CD14-positive monocyte (primary cell): ENCODE data around the gene PARP16. TPM values are rescaled to one million over a fixed set of nuclear protein-coding genes. Genes with fewer than 3 reads are reported as not detected.

ENCODE experiments used
- DNase-seq, 3 donors: peaks; one replicate each; pipeline ENCODE4 v3.0.0-alpha.2; 2011 to 2022
- H2AFZ ChIP-seq: 2 replicates; pipeline ENCODE4 v1.6.0; 2012; ENCODE audit warnings: mild to moderate bottlenecking, low read depth, low read length, inconsistent platforms; ENCODE audit not compliant: insufficient read depth, poor library complexity, severe bottlenecking
- H3K27ac ChIP-seq, 2 donors: 1 replicate in 1 of 2; 2 replicates in 1 of 2; pipeline ENCODE4 v1.5.1; 2012 to 2013; ENCODE audit warnings: low read length in 2 of 2, control low read depth in 1 of 2, inconsistent platforms in 1 of 2, low read depth in 1 of 2, mild to moderate bottlenecking in 1 of 2
- H3K27me3 ChIP-seq, 2 donors: one replicate each; pipeline versions ENCODE4 v1.6.0 to v1.6.1; 2011 to 2013; ENCODE audit warnings: low read length in 2 of 2; ENCODE audit not compliant: control insufficient read depth in 2 of 2, insufficient read depth in 2 of 2
- H3K36me3 ChIP-seq, 2 donors: replicated peaks in 1 of 2; 1 replicate in 1 of 2; 2 replicates in 1 of 2; pipeline versions ENCODE4 v1.5.1 to v1.6.1; 2012 to 2013; ENCODE audit warnings: low read length in 2 of 2, control low read depth in 1 of 2, inconsistent platforms in 1 of 2, mild to moderate bottlenecking in 1 of 2; ENCODE audit not compliant: insufficient read depth in 2 of 2, control insufficient read depth in 1 of 2
- H3K4me1 ChIP-seq, 2 donors: 1 replicate in 1 of 2; 2 replicates in 1 of 2; pipeline versions ENCODE4 v1.5.1 to v1.6.1; 2012 to 2013; ENCODE audit warnings: low read length in 2 of 2, control low read depth in 1 of 2, inconsistent platforms in 1 of 2, mild to moderate bottlenecking in 1 of 2, moderate library complexity in 1 of 2; ENCODE audit not compliant: insufficient read depth in 2 of 2, control insufficient read depth in 1 of 2
- H3K4me2 ChIP-seq: replicated peaks from 2 replicates; pipeline ENCODE3; 2012; ENCODE audit warnings: low read length, moderate library complexity, mild to moderate bottlenecking; ENCODE audit not compliant: poor library complexity, severe bottlenecking; ENCODE audit errors: extremely low read depth
- H3K4me3 ChIP-seq, 3 experiments: fragments of 200-600 bp in 1 of 3; sonication (generic) in 1 of 3; replicated peaks in 1 of 3; 1 replicate in 2 of 3; 2 replicates in 1 of 3; pipeline ENCODE4 v1.5.1; 2011 to 2013; ENCODE audit warnings: low read length in 3 of 3, mild to moderate bottlenecking in 3 of 3, control low read depth in 2 of 3, low read depth in 2 of 3, inconsistent platforms in 1 of 3, moderate library complexity in 1 of 3
- H3K79me2 ChIP-seq: 2 replicates; pipeline ENCODE4 v1.6.0; 2012; ENCODE audit warnings: mild to moderate bottlenecking, control low read depth, inconsistent platforms, low read length, moderate library complexity; ENCODE audit not compliant: insufficient read depth
- H3K9ac ChIP-seq: 2 replicates; pipeline ENCODE4 v1.6.0; 2017; ENCODE audit warnings: low read length, mild to moderate bottlenecking; ENCODE audit not compliant: insufficient read depth, poor library complexity, severe bottlenecking
- H3K9me3 ChIP-seq, 2 donors: replicated peaks in 1 of 2; 1 replicate in 1 of 2; 2 replicates in 1 of 2; pipeline versions ENCODE4 v1.5.1 to v1.6.1; 2012 to 2013; ENCODE audit warnings: low read length in 2 of 2, control low read depth in 1 of 2; ENCODE audit not compliant: control insufficient read depth in 1 of 2, insufficient read depth in 1 of 2
- H4K20me1 ChIP-seq: 2 replicates; pipeline ENCODE4 v1.6.0; 2012; ENCODE audit warnings: mild to moderate bottlenecking, low read length, control low read depth, moderate library complexity; ENCODE audit not compliant: insufficient read depth
- H3K27ac Mint-ChIP-seq, 7 donors: one replicate each; pipeline ENCODE4 v1.8.0; 2020; ENCODE audit warnings: mild to moderate bottlenecking in 7 of 7, mixed read lengths in 7 of 7, moderate library complexity in 6 of 7, inconsistent platforms in 2 of 7
- H3K27me3 Mint-ChIP-seq, 3 donors: one replicate each; pipeline ENCODE4 v1.8.0; 2021 to 2022; ENCODE audit warnings: low read depth in 3 of 3, mild to moderate bottlenecking in 3 of 3, mixed read lengths in 3 of 3, moderate library complexity in 3 of 3, inconsistent platforms in 1 of 3
- H3K36me3 Mint-ChIP-seq, 2 donors: one replicate each; pipeline ENCODE4 v1.8.0; 2020; ENCODE audit warnings: mixed read lengths in 2 of 2, inconsistent platforms in 1 of 2, mild to moderate bottlenecking in 1 of 2
- H3K4me1 Mint-ChIP-seq: one replicate; pipeline ENCODE4 v1.8.0; 2020; ENCODE audit warnings: mild to moderate bottlenecking, mixed read lengths
- H3K4me3 Mint-ChIP-seq, 2 donors: one replicate each; pipeline ENCODE4 v1.8.0; 2020; ENCODE audit warnings: mild to moderate bottlenecking in 2 of 2, mixed read lengths in 2 of 2, moderate library complexity in 1 of 2
- H3K9me3 Mint-ChIP-seq, 7 donors: one replicate each; pipeline ENCODE4 v1.8.0; 2020 to 2022; ENCODE audit warnings: mixed read lengths in 7 of 7, mild to moderate bottlenecking in 6 of 7, moderate library complexity in 6 of 7, inconsistent platforms in 2 of 7
- WGBS: methylation state at CpG from one replicate; pipeline ENCODE4 v1.1.5; 2013; ENCODE audit warnings: missing lambda C conversion rate; ENCODE audit not compliant: insufficient coverage; 5-methylcytosine and 5-hydroxymethylcytosine counted together
- intact Hi-C, 2 donors: fragments of 100-400 bp; cut with micrococcal nuclease; formaldehyde crosslinking; loops; one replicate each; pipeline versions ENCODE4 v1.15.0 to v1.15.1; 2023
- polyA plus RNA-seq, 3 donors: library from polyadenylated mRNA; depleted of rRNA in 1 of 3; unstranded in 2 of 3; stranded (reverse) in 1 of 3; fragments of 300-500 nt in 2 of 3; fragments of >200 nt in 1 of 3; fragmentation: Illumina TruSeq in 2 of 3; gene quantifications; 1 replicate in 2 of 3; 2 replicates in 1 of 3; pipeline ENCODE4 v1.2.3, GENCODE V29; 2012 to 2021
- TF ChIP-seq, protein P1 (sequence below): fragments of 200-600 bp; IDR thresholded peaks from one replicate; pipeline ENCODE4 v1.8.0; 2022; ENCODE audit warnings: antibody characterized with exemption, mild to moderate bottlenecking

The PARP16 gene
- polyA plus RNA-seq, 3 donors: 4.8 to 6.9 (median 5.7) TPM

DNA sequence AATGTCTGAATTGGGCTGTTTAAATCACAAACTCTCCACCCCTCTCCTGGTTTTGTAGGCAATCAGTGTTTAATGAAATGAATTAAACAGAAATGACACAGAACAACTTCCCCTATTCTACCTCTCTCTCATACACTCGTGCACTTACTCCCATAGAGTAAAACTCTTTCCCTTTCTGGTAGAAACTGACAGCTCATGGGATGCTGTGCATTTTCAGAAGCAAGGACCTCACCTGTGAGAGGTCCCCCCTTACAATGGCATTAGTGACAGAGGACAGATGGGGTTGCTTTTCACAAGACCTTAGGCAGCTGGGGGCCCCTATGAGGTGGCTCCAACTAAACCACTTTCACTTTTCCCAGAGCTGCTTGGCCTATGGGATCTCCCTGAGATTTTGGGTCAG lies 31.9 kb downstream of the PARP16 start:
- Mint-ChIP-seq H3K4me1 (peaks cover 6% of the 10 kb centered on the region), H3K27me3 (peaks cover 0 to 3% (median 0%) of the 10 kb centered on the region in 3 donors), H3K27ac (peak overlapping the region in 3 of 7 donors; percentile 2 to 41 (median 15)), H3K36me3 (peaks cover 26 to 27% of the 10 kb centered on the region in 2 donors), H3K9me3 (no peaks in the 10 kb centered on the region), H3K4me3 (no peak overlapping the region)
- peaks cover 0 to 7% of the 10 kb centered on the region in 2 donors for H3K4me1 ChIP-seq
- peaks cover 2 to 22% of the 10 kb centered on the region in 2 donors for H3K36me3 ChIP-seq
- no CpG with 5 or more reads among the region's 1 CpG for WGBS
- no peak overlapping the region for H3K27ac ChIP-seq
- DNase-seq: no peak
- H3K4me2 ChIP-seq: peak overlapping the region; percentile 20
- H2AFZ ChIP-seq: peak overlapping the region; percentile 35
- TF ChIP-seq, protein P1, sequence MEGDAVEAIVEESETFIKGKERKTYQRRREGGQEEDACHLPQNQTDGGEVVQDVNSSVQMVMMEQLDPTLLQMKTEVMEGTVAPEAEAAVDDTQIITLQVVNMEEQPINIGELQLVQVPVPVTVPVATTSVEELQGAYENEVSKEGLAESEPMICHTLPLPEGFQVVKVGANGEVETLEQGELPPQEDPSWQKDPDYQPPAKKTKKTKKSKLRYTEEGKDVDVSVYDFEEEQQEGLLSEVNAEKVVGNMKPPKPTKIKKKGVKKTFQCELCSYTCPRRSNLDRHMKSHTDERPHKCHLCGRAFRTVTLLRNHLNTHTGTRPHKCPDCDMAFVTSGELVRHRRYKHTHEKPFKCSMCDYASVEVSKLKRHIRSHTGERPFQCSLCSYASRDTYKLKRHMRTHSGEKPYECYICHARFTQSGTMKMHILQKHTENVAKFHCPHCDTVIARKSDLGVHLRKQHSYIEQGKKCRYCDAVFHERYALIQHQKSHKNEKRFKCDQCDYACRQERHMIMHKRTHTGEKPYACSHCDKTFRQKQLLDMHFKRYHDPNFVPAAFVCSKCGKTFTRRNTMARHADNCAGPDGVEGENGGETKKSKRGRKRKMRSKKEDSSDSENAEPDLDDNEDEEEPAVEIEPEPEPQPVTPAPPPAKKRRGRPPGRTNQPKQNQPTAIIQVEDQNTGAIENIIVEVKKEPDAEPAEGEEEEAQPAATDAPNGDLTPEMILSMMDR: no peak
- no peaks in the 10 kb centered on the region for H4K20me1 ChIP-seq
- no peak overlapping the region for H3K9ac ChIP-seq
- no peak overlapping the region for H3K4me3 ChIP-seq
- H3K27me3 ChIP-seq: no peaks in the 10 kb centered on the region
- no peaks in the 10 kb centered on the region for H3K79me2 ChIP-seq
- H3K9me3 ChIP-seq: no peaks in the 10 kb centered on the region
- intact Hi-C loops: no loop called here

DNA sequence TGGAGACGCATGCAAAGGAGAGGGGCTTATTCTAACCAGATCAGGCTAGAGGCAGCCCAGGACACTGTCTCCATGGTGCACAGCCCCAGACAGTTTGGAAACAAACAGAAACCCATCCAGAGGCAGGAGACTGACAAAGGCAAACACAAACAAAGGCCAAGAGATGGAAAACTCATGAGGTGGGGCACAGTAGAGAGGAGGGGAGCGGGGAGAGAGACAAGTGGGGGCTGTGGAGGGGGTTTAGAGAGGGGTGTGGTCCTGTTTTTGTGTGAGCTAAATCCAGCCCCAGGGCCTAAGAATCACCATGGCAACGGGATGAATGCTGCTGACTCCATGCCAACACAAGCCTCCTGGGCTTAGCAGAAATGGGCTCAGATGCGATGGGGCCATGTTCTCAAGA lies 32.3 kb downstream of the PARP16 start:
- Histone ChIP-seq H3K4me3 (no peak overlapping the region), H4K20me1 (no peaks in the 10 kb centered on the region), H3K9ac (no peak overlapping the region), H3K4me1 (peaks cover 0 to 7% of the 10 kb centered on the region in 2 donors), H3K27ac (no peak overlapping the region), H3K79me2 (no peaks in the 10 kb centered on the region), H2AFZ (no peak overlapping the region), H3K27me3 (no peaks in the 10 kb centered on the region), H3K9me3 (no peaks in the 10 kb centered on the region), H3K36me3 (peaks cover 0 to 18% of the 10 kb centered on the region in 2 donors), H3K4me2 (no peak overlapping the region)
- TF ChIP-seq, protein P1: no peak
- Mint-ChIP-seq H3K4me3 (no peak overlapping the region), H3K9me3 (no peaks in the 10 kb centered on the region), H3K36me3 (peaks cover 23 to 24% of the 10 kb centered on the region in 2 donors), H3K4me1 (peaks cover 6% of the 10 kb centered on the region), H3K27ac (peak overlapping the region in 3 of 7 donors; percentile 2 to 15 (median 8)), H3K27me3 (peaks cover 0 to 3% (median 0%) of the 10 kb centered on the region in 3 donors)
- intact Hi-C loops: no loop called here
- WGBS: 50% methylated on average over 2 of the region's 4 CpGs
- DNase-seq: no peak
